ENCODE measurements around the gene PPIL6.
A peak's percentile ranks its signal among the peaks of the same experiment; 100 is the strongest.

PPIL6 gene

DNA sequence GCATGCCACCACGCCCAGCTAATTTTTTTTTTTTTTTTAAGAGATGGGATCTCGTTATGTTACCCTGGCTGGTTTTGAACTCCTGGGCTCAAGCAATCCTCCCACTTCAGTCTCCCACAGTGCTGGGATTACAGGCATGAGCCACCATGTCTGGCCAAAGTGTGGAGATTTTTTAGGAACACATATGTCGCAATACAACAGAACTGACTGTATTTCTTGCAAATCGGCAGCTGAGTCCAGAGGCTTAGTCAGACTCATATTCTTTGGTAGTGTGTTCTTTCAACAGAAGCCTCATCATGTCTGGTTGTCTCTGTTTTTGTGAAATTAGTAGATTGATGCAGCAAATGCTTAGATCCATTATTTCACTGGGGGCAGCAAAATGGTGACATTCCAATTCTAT is 34.2 kb downstream of the PPIL6 start:
- H3K4me3 ChIP-seq (ENCODE audit: low read depth, low read length): no peak overlapping the region

DNA sequence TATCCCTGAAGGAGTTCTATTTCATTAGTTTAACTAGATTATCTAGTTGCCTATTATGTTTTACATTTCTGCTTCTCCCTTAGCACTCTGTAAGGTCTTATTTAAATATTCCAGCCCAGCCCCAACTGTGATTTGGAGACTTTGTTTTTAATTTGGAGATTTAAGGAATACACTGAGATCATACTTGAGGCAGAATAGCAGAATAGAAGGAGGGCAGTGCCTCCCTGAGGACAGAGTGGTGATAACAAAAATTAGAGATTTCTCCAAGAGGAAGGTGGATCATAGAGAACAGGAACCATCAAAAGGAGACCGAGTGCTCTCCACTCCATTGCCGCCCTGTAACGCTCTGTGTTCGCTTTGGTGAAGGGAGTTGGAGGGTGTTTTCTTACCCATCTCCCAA is 43.4 kb downstream of the PPIL6 start:
- no peak overlapping the region for H3K4me3 ChIP-seq (ENCODE audit: low read depth, low read length)

DNA sequence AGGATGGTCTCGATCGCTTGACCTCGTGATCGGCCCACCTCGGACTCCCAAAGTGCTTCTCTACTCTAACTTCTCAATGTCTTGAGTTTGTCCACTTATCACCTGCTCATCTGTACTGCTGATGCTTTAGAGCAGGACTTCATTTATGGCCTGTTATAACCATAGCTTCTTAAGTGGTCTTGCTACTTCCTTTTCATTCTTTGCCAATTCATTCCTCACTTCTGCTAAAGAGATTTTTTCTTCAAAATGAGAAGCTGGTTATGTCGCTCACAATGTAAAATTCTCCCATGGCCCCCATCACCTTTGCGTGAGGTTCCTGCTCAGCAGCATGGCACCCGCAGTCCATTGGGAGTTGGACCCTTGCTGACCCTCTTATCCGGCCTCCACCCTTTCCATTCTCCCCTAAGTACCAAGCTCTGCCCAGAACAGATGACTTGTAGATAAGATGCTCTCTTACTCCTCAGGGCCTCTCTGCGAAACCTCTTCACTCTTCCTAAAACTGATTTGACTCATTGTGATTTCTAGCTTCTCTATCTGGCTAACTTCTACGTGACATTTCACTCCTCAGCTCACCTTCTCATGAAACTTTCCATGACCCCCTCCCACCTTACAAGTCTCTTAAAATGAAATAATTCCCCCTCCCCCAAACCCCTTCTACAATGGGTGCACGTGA is 44.2 kb downstream of the PPIL6 start:
- no peak overlapping the region for H3K4me3 ChIP-seq (ENCODE audit: low read depth, low read length)

DNA sequence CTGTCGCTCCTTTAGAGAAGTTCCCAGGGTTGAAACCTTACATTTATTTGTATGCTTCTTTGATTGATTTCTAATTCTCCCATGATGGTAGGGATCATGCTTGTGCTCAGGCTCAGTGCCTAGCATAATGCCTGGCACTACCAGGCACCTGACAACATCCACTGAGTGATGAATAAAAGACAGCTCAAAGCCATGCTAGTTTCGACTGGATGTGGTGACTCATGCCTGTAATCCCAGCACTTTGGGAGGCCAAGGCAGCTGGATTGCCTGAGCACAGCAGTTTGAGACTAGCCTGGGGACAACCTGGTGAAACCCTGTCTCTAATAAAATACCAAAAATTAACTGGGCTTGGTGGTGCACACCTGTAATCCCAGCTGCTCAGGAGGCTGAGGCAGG is 46.5 kb downstream of the PPIL6 start:
- H3K4me3 ChIP-seq (ENCODE audit: low read depth, low read length): no peak overlapping the region

DNA sequence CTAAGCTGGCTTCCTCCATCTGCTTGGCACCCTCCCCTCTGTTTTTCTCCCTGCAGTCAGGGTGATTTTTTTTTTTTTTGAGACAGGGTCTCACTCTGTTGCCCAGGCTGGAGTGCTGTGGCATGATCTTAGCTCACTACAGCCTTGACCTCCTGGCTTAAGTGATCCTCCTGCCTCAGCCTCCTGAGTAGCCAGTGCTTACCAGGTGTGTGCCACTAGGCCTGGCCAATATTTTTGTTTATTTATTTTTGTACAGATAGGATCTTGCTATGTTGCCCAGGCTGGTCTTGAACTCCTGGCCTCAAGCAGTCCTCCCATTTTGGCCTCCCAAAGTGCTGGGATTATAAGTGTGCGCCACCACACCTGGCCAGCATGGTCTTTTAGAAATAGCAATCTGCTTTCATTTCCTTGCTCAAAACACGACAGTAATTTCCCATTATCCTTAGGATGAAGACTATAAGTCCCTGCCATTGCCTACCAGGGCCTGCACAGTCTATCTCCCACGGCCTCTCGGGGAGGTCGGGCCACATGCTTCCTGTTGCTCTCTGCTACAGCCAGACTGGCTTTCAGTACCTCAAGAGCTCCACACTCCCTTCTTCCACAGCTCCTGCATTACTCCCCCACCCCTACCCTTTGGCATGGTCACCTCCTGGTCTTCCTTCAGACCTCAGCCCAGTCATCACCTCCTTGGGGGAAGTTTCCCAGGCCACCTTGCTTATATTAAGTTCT is 47.1 kb downstream of the PPIL6 start:
- no peak overlapping the region for H3K4me3 ChIP-seq (ENCODE audit: low read depth, low read length)

DNA sequence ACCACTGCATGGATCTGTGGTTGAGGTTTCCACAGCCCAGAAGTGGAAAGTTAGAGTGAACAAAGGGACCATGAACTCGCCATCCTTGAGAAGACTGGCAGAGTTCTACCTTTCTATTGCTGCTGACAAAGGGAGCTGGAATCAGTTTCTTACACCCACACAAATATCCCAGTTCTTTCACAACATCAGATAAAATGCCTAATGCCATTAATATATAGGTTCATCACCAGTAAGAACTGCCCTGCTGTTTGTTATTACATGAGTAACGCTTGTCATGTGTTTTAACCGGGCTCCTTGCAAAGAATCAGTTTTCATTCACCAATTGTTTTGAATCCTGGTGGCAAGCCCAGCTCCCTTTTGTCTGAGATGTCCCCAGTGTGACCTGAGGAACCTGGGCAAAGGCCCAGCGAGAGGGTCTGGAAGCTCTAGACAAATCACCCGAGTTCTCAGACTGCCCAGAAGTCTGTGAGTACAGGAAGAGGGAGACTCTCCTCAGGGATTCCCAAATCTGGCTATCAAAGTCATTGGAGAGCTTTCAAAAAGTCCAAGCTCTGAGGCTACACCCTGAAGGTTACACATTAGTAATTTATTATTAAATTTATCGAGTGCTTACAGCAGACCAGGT is 50.7 kb downstream of the PPIL6 start:
- no peak overlapping the region for H3K4me3 ChIP-seq (ENCODE audit: low read depth, low read length)

DNA sequence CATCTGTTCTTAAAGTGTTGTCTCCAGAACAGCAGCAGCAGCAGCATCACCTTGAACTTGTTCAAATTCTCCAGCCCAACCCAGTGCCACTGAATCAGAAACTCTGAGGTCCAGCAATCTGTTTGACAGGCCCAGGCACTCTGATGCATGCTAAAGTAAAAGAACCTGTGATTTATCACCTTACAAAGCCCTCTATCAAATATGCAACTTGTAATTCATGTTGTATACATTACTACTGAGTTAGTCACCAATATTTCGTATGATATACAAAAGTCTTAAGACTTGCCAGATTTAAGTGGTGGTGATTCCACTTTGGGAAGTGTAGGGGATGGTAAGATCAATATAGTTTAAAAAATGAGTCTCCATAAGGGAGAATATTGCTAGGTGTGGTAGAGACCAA is 52.2 kb downstream of the PPIL6 start:
- H3K4me3 ChIP-seq (ENCODE audit: low read depth, low read length): no peak overlapping the region

DNA sequence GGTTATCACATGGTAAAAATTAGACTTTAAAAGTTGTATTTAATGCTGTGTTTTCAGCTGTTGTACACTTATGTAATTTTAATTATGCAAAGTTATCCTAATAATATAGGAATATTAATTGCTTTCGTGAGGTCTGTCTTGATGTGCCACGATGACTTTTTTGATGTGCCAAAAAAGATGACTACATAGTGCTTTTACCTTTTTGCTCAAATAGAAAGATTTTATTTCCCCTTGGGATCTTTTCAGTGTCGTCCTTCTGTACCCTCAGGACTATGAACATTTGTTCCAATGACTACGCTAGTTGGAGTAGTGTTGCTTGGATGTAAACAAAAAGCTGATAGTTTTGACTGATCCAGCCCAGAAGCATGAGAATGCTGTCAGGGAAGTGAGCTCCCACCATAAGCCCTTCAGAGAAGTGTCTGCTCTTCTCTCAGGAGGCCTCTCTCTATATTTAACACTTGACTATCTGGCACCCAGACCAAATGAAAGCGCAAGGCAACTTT is 56.9 kb downstream of the PPIL6 start:
- peak overlapping the region; percentile 97 for H3K4me3 ChIP-seq (ENCODE audit: low read depth, low read length)

DNA sequence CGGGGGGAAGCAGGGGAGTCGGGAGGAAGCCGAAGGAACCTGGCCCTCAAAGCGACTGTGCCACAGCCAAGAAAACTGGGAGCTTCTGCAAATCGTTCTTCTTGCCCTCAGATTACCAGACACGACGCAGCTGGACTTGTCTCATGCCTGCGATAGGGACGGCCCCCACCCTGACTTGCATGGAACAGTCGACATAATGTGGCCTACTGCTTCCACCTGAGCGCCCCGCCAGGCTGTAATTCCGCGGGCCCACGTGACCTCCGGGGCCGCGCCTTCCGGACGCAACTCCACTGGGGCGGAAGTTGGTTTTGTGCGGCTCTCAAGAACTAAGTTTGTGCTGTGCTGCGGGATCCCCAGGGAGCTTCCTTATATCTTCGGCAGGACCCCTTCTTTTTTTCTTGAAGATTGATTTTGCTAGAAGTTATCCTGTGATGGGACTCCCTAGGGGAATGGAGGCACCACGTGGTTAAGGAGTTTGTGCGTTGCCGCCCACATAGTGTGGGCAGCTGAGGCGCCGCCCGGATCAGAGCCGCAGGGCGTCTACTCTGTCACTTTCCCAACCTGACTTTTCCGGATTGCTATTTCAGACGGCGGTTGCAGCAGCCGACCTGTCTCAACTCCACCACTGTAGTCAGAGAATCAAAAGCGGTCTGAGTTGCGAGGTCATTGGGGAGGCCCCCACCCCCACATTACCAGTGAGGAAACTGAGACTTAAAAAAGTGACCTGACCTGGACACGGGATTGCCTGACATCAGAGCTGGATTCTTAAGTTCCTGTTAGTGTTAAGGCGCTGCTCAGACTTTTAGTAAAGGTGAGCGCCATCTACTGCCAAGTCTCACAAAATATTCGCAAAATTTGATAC is 57.6 kb downstream of the PPIL6 start:
- H3K4me3 ChIP-seq (ENCODE audit: low read depth, low read length): peak overlapping the region; percentile 97

DNA sequence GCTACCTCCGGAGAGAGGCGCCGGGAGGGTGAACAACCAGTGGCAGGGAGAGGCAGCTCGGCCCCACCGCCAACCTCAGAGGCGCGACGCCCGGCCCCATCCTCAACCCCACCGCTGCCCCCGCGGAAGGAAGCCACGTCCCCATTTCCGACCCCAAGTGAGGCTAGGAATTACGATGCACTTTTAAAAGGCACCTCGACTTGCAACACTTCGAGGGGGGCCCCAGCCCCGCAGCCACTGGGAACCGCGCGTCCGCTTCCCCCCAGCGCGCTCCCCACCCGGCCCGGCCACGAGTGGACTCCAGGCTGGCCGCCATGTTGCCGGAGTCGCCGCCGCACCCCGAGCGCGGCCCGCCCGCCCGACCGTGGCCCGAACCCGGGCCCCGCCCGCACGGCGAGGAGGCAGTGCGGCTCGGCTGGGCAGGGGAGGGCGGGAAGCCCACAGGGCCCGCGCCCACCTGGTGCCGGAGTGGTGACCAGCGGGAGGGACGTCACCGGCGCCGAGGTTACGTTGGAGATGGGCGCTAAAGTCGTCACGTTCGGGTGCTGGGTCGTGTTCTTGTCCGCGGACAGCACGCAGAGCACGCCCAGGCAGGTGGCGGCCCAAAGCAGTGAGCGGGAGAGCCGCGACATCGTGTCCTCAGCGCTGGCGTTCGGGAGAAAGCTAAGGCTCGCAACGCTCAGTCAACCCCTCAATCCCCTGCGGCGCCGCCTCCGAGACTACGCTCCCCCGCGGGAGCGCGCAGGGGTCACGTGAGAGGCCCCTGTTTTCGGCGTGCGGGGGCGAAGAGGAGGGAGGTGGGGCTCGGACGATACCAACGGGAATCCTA is 58.5 kb downstream of the PPIL6 start, which contains the start of gene CD164:
Gene CD164 (minus strand): TSS at position 721 of the 829 bp plus-strand sequence. CDS start 89 bp downstream, at position 632.
- peak within 1 kb of the TSS; percentile 97 for H3K4me3 ChIP-seq (ENCODE audit: low read depth, low read length)

DNA sequence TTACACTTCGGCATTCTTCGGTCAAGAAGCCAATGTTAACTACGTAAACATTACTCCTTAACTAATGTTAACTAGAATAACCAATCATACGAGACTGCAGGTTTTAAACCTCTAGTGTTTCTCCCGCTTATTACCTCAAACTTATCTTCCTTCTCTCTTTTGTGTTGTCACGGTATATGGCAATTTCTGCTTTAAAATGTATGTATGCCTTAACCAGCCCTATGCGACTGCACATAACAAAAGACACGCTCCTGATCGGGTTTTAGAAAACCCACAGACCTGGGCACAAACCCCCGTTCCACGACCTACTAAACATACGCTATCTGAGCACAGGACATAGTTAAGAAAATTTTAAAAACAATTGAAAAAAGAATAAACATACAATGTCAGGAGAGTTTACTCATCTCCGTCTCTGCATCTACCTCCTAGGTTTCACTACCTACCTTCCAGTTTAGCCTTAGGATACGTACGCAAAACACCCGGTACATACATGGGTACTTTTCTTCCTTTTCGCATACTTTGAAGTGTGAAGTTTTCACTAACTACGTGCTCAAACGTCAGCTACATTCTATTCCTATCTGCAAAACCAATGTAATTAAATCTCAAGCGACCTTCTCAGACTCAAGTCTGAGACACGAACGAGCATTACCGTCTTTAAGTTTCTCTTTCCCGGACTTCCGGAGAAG is 59.2 kb downstream of the PPIL6 start:
- H3K4me3 ChIP-seq (ENCODE audit: low read depth, low read length): peak overlapping the region; percentile 97

DNA sequence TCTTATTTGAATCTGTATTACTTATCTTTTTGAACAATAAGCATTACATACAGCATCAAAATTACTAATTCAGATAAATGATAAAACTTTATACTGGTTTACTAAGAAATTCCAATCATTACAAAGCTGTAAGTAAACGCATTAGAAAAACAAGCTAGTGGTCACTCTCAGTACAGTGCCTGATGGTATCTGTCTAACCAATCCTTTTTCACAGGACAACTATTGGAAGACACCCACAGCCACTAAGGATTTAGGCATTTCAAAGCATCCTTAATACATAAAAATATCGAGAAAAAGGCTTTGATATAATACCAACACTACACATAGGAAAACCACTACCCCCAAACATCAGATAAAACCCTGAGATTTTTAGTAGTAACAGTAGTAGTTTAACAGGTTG is 60.7 kb downstream of the PPIL6 start:
- no peak overlapping the region for H3K4me3 ChIP-seq (ENCODE audit: low read depth, low read length)

DNA sequence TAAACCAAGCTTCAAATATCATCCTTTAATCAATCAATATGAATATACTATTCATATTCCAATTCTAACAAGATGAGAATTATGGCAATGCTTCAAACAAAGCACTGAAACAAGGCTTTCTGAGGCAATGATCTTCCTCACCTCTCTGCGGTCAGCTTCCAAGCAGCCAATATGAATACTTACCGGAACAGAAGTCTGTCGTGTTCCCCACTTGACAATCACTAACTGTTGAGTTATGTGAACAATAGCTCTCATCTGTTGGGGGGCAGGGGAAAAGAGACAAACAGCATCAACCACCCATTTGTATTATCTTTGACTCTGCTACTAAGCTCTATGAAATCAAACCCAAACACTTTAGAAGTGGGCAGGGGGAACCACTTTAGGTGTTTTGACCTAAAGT is 62.7 kb downstream of the PPIL6 start:
- no peak overlapping the region for H3K4me3 ChIP-seq (ENCODE audit: low read depth, low read length)

DNA sequence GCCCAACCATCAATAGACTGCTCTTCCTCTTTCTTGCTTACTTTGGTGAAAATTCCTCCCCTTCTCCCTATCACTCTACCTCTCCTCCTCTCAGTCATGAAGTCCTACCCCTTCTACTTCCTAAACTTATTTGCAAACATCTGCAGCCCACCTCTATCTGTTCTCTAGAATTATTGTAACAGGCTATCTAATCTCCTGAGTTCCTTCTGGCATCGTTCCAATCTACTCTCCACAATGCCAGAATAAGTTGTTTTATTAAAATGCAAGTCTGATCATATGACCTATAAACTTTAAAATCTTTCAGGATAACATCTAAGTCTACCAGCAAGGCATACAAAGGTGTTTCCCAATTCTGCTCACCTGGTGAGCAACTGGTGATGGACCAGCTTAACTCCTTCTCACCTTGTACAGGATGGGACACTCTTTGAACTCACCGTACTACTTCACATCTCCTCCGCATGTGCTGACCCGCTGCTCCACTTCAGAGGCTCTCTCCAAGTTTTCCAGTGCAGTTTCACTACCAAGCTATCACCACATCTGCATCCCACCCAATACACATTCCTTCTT is 66.0 kb downstream of the PPIL6 start:
- no peak overlapping the region for H3K4me3 ChIP-seq (ENCODE audit: low read depth, low read length)

DNA sequence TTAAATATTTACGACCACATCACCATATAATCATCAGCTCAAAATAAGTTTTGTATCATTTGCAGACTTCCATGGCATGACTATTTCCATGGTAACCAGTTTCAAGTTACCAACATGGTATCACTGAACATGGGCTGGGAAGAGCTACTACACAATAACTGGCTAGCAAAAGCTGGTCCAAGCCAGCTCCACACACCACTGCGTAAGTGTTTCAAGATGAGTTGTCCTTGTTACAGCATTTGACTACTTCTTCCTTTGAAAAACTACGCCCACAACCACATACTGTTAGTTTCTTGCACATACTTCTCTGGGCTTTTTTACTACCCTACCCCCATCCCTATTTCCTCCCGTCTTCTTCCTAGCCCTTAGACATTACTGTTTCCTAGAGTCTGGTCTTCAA is 66.7 kb downstream of the PPIL6 start:
- H3K4me3 ChIP-seq (ENCODE audit: low read depth, low read length): no peak overlapping the region

DNA sequence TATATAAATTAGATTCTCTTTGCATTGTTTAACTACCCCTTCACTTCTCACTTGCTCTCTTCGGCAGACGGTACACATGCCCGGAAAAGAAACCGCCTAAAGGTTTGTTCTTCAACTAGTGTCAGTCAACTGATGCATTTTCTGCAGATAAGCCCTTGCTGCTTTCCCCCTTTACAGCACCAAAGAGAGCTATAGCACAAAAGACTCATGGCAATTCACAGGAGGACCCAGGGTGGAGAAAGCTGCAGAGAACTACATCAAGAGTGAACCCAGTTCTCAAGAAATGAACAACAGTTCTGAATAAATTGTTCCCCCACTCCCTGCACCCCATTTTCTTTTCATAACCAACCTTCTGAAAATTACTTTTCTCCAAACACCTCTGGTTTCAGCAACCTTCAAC is 67.1 kb downstream of the PPIL6 start:
- H3K4me3 ChIP-seq (ENCODE audit: low read depth, low read length): no peak overlapping the region

DNA sequence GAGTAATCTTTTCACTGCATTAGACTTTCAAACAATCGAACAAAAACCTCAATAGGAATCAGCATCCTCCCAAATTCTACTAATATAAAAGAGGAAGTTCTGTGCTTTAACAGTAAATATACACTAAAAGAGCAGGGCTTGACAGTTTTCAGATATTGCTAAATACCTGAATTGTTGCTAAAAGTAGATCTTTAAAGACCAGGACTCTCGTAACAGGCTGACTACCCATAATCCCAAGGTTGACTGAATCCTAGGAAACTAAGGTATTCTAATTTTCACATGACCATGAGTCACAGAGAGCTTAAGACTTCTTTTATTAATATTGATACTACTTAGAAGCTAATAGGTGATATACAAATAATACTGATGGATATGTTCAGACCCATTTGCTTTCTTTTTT is 68.3 kb downstream of the PPIL6 start:
- H3K4me3 ChIP-seq (ENCODE audit: low read depth, low read length): no peak overlapping the region

DNA sequence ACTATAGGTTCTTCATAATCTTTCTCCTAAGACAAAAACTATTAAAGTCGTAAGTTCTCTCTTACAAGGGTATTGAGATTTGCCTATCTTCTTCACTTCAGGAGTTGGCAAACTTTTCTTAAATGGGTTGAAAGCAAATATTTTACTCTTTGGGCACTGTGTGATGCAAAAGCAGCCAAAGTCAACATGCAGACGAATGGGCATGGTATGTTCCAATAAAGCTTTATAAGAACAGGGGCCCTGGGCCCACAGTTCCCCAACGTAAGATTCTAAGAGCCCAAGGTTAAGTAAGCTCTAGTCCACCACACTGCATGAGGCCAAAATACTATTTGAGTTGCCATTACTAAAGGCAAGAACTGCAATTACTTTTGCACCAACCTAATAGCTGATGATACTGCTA is 69.6 kb downstream of the PPIL6 start:
- H3K4me3 ChIP-seq (ENCODE audit: low read depth, low read length): no peak overlapping the region

DNA sequence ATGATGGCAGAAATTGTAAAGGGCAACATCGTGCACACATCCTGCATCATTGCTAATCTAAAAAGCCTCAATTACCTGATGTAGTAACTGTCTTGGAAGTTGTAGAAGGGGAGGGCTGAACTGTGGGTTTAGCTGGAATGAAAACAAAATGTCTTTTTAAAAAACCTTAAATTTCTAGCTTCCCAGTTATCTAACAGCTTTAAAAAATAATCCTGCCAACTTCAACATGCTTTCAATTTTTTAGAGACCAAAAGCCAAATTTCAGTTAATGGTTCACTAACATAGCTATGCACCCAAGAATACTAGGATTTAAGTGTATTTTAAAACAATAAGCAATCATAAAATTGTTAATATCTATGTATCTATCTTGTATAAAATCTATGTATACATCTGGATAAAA is 70.1 kb downstream of the PPIL6 start:
- no peak overlapping the region for H3K4me3 ChIP-seq (ENCODE audit: low read depth, low read length)

Data from iPS-11a (cell line).